ENCODE results near the gene MBD1.
"Not testable (repeated sequence)": the region's sequence is repeated elsewhere in the genome, so short reads cannot be mapped to it uniquely, and the experiment has no call there.

Gene MBD1

GRCh38 chr18:50274941-50275340 lies 6.4 kb downstream of the MBD1 start:
- no peak for DNase-seq (ENCODE audit: low read depth in 2 of 2)

- DNase-seq (ENCODE audit: low read depth in 2 of 2) = no peak
These were observed 7.3 kb downstream of the MBD1 start for GRCh38 chr18:50274044-50274442.

GRCh38 chr18:50273203-50274043 lies 7.9 kb downstream of the MBD1 start:
- no peak for DNase-seq (ENCODE audit: low read depth in 2 of 2)

- no peak for DNase-seq (ENCODE audit: low read depth in 2 of 2)
These were observed 8.8 kb downstream of the MBD1 start for GRCh38 chr18:50272568-50272967.

GRCh38 chr18:50268022-50268747 lies 13.1 kb downstream of the MBD1 start:
- DNase-seq (ENCODE audit: low read depth in 2 of 2) = peak; percentile 56 to 64

- DNase-seq (ENCODE audit: low read depth in 2 of 2) = peak; percentile 66 to 79
These were observed 15.0 kb downstream of the MBD1 start, which contains the start of gene CFAP53 for GRCh38 chr18:50266248-50266704. CFAP53 (minus strand) TSS chr18:50266495; CDS start chr18:50266404, 91 bp downstream.

GRCh38 chr18:50262977-50263376 lies 18.3 kb downstream of the MBD1 start:
- no peak for DNase-seq (ENCODE audit: low read depth in 2 of 2)

GRCh38 chr18:50250935-50251334 lies 30.4 kb downstream of the MBD1 start:
- no peak for DNase-seq (ENCODE audit: low read depth in 2 of 2)

GRCh38 chr18:50249576-50249975 lies 31.7 kb downstream of the MBD1 start:
- DNase-seq (ENCODE audit: low read depth in 2 of 2) = no peak

- no peak for DNase-seq (ENCODE audit: low read depth in 2 of 2)
These were observed 33.8 kb downstream of the MBD1 start for GRCh38 chr18:50247561-50247960.

- not testable (repeated sequence) for DNase-seq (ENCODE audit: low read depth in 2 of 2)
These were observed 39.6 kb downstream of the MBD1 start for GRCh38 chr18:50241768-50242167.

- no peak for DNase-seq (ENCODE audit: low read depth in 2 of 2)
These were observed 41.2 kb downstream of the MBD1 start for GRCh38 chr18:50240080-50240563.

GRCh38 chr18:50232419-50232818 lies 48.9 kb downstream of the MBD1 start:
- no peak for DNase-seq (ENCODE audit: low read depth in 2 of 2)

- DNase-seq (ENCODE audit: low read depth in 2 of 2) = no peak
These were observed 49.7 kb downstream of the MBD1 start for GRCh38 chr18:50231621-50232020.

GRCh38 chr18:50220249-50220648 lies 61.1 kb downstream of the MBD1 start:
- not testable (repeated sequence) for DNase-seq (ENCODE audit: low read depth in 2 of 2)
